T-helper 9 cell (primary cell): Measurements from ENCODE around the gene SLC30A10.
"Not testable (repeated sequence)": the region's sequence is repeated elsewhere in the genome, so short reads cannot be mapped to it uniquely, and the experiment has no call there.

ENCODE experiments used
- DNase-seq: peaks from one replicate; pipeline ENCODE4 v3.0.0-alpha.2; 2020
- total RNA-seq, 2 donors: gene quantifications; one replicate each; lab custom pipeline; 2026; lab: John Stamatoyannopoulos, UW

Gene SLC30A10
- 0 reads per million in 2 donors for total RNA-seq

DNA sequence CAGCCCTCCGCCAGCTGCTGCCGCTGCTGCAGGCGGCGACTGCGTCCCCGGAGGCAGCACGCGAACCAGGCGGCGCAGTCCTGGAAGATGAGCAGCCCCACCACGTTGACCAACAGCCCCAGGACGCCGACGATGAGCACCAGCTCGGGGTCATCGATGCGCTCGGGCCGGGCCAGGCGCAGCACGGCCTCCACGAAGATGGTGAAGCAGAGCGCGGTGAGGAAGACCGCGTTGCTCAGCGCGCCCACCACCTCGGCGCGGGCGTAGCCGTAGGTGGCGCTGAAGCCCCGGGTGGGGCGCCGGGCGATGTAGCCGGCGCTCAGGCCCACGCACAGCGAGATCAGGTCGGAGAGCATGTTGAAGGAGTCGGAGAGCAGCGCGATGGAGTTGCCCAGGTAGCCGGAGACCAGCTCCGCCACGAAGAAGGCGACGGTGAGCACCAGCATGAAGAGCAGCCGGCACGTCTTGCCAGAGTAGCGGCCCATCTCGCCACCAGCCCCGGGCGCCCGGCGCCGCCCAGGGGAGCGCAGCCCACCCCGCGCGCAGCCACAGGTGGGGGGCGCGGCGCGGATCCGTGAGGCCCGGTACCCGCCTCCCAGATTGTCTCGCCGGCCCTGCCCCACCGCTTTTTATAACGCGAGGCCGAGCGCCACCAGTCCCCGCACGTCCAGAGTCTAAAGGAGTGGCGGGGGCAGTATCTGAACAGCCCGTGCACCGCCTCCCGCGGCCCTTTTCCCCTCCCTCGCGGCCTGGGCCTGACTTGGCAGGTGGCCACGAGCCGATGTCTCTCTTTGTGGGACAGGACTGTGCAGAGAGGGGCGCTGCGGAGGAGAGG lies at the start of gene SLC30A10:
SLC30A10 (minus strand) TSS at position 602 of the 835 bp plus-strand sequence; CDS start at position 485, 117 bp downstream.
- no peak for DNase-seq

DNA sequence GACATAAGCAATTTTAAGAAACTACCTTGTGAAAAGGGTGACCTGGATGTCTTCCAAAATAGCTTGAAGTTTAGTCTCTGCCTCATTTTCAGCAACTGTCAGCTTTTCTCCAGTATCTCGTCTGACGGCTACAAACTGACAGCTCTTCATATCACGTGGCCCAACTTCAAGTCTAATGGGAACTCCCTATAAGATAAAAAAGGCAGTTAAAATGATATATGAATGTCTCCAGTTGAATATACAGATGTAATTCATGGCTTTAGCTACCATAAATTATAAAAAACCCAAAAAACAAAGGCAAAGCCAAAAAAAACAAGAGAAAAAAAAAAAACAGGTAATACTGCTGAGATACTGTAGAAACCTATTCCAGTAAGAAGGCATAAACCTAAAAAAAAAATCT lies 44.9 kb upstream of the SLC30A10 start:
- no peak for DNase-seq

DNA sequence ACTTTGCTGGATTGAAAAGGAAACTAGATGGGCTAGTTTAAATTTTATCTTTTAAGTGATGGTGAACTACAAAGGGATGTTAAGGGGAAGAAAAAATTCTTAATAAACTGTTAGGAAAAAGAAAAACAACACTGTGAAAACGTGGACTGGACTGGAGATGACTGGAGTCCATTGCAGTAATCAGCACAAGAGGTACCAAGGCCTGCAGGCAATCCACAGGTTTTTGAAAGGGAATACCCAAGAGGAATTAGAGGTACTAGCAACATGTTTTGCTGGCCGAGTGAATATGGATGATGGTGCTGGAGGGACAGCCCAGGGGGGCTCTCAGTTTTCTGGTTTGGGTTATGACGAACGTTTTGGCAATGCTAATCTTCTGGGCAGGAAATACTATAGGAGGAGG lies 39.0 kb upstream of the SLC30A10 start:
- DNase-seq: no peak

DNA sequence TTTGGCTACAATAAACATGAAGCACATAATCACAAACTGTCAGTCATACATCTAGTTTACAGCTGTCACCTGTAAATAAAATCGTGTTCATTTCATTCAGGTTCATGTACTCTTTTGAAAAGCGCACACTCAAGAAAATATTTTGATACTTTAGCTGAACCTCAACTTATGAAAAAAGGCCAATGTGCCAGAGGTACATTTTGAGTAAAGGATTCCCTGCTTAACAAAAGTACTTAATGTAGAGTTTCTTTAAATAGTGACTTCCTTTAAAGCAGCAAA lies 37.7 kb upstream of the SLC30A10 start:
- no peak for DNase-seq

DNA sequence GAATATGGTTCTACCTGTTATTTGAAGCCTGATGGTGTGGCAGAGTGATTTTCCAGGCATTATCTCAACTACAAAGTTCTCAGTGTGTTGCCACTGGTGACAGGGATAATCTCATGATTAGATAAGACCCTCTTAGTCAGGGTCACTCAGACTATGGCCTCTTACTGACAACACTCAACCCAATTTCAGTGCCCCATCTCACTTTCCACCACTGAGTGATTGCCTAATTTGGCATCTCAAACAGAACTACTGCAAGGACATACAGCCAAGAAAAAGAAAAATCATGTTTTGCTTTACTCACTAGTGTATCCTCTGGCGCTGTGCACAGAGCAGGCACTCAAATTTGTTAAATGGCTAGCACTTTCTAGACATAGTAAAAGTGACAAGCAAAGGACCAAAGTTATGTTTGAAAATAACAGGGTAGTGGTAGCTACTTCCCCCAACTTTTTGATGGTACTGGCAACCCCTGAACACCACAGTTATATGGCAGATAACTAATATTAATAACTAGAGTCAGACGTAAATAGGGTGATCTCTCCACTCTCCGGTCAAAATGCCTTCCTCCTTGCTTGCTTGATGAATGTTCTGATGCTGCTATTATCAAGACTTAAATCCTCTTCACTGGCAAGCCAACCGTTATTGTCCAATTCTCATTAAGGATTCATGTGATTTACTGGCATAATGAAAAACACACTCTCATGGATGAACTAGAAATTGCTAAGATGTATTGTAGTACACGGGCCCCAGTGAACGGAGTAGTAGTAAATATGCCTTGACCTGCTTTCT lies 37.1 kb upstream of the SLC30A10 start:
- no peak for DNase-seq

DNA sequence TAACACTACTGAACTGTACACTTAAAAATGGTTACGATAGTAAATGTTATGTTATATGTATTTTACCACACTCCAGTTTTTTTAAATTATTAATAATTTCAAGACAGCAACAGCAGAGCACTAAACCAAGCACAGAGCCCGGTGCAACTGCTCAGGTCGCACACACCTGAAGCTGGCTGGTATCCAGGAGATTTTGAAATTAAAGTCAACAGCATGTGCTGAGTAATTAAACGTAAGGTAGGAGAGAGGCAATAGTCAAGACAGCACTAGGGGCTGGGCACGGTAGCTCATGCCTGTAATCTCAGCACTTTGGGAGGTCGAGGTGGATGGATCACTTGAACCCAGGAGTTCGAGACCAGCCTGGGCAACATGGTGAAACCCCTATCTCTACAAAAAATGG lies 35.1 kb upstream of the SLC30A10 start:
- no peak for DNase-seq

DNA sequence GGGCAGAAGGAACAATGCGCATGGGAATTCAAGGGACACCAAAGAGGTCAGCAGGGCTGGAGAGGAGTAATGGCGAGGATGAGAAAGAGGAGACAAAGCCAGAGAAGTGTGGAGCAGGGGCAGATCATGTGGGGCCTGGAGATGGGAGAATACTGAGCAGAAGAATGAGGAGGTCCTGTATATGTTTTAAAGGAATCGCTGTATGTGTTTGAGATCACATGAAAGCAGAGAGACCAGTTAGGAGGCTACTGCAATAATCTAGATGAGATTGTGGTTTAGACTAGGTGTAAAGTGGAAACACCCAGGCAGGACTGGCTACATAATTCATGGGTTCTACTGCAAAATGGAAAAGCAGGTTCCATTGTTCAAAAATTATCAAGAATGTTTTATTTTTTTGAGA lies 33.3 kb upstream of the SLC30A10 start:
- no peak for DNase-seq

DNA sequence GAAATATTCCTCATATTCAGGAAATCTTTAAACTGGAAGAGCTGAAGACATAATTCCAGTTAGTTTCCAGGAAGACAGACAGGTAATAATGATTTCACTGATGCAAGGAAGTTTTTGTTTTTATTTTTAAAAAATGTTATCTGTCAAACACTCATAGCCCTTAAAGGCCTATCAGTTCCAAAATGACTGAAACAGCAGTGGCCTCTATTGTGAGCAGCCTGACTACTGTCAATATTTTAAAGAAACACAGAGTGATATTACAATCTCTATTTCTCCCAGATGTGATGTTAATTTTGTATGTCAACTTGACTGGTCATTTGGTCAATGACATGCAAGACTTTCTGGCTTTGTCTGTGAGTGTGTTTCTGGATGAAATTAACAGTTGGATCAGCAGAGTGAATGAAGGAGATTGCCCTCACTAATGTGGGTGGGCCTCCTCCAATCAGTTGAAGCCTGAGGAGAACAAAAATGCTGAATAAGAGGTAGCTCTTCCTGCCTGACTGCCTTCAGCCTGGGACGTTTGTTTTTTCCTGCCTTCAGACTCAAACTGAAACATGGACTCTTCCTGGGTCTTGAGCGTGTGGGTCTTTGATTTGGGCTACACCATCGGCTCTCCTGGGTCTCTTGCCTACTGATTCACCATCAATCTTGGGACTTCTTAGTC lies 31.3 kb upstream of the SLC30A10 start:
- DNase-seq: no peak

DNA sequence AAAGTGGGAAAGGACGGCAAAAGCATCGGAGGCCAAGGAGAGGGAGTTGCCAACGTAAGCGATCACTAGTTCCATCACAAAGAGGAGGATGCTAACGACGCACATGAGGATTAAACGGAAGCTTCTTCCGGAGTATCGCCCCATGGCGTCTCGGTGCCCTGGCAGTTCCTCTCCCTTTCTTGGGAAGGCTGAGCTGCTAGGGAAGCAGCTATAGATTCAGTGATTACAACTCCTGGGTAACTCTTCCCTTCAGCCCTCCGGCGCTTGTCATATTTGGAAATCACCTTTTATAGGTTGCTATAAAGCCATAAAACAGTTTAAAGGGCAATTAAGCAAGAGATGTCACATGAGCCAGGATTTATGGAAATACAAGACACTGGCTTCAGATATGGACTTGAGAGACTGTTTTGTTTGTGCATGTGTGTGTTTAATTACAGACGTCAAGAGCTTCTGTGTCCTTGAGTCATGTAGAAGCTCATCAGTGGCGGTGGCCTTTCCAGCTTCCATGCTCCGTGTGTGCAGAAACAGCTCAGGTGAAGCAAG lies 30.6 kb upstream of the SLC30A10 start:
- DNase-seq: no peak

DNA sequence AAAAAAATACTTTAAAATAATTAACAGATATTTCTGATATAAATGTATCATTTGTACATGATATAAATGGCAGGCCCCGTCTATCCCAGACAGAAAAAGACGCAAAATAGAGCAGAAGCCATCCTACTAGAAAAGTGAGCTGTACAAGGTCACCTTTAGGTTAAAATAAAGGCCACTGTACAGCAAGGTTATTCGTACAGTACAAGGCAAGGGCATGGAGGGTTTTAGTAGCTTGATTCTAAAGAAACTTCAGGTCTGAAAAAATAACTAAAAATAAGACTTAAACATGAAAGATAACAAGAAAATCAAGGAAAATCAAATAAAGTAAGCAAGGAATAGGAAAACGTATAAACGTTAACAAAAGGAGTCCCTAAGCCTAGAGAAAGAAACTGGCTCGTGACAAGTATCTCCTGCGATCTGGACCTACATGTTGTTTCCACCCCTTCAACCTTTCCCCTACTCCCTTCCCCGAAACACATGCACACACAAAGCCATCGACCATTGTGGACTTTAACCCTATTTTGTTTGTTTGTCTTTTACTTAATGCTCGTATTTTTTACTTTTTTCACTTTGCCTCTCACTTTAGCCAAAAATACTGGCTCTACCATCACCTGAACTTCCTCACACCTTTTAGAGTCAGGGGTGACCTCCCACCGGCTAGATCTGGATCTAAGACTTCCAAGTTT lies 26.5 kb upstream of the SLC30A10 start:
- no peak for DNase-seq

DNA sequence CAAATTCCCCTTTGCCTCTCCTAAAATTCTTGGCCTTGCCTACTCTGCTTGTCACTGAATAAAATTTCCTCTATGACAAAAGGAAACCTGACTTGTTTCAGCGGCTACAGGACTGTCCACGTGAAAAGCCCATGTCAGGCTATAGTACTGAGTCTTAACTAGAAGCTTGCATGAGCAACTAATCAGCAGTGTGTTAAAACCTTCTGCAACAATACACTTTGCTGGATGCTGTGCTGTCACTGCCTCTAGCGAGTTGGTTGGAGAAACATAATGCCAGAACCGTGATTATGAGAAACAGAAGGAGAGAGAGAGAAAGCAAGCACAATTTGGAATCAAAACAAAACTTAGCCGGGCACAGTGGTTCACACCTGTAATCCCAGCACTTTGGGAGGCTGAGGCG lies 25.7 kb upstream of the SLC30A10 start:
- no peak for DNase-seq

DNA sequence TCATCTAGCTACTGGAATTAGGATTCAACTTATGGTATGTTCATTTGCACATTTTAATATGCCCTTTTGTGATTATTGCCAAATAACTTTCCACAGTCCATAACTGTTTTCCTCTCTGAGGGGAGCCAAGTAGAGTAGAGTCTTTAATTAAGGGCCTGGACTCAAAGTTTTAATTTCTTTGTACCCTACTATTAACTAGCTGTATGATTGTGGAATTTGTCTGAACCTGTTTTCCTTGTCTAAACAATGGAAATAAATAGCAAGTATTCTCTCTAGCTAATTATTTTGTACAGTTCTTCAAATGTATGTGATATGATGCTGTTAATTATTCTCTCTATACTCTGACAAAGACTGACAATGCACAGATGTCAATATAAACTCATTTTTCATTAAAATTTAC lies 24.0 kb upstream of the SLC30A10 start:
- no peak for DNase-seq

DNA sequence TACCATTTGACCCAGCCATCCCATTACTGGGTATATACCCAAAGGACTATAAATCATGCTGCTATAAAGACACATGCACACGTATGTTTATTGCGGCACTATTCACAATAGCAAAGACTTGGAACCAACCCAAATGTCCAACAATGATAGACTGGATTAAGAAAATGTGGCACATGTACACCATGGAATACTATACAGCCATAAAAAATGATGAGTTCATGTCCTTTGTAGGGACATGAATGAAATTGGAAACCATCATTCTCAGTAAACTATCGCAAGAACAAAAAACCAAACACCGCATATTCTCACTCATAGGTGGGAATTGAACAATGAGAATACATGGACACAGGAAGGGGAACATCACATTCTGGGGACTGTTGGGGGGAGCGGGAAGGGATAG lies 20.9 kb upstream of the SLC30A10 start:
- not testable (repeated sequence) for DNase-seq

DNA sequence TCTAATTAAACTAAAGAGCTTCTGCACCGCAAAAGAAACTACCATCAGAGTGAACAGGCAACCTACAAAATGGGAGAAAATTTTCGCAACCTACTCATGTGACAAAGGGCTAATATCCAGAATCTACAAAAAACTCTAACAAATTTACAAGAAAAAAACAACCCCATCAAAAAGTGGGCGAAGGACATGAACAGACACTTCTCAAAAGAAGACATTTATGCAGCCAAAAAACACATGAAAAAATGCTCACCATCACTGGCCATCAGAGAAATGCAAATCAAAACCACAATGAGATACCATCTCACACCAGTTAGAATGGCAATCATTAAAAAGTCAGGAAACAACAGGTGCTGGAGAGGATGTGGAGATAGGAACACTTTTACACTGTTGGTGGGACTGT lies 20.4 kb upstream of the SLC30A10 start:
- DNase-seq: not testable (repeated sequence)

DNA sequence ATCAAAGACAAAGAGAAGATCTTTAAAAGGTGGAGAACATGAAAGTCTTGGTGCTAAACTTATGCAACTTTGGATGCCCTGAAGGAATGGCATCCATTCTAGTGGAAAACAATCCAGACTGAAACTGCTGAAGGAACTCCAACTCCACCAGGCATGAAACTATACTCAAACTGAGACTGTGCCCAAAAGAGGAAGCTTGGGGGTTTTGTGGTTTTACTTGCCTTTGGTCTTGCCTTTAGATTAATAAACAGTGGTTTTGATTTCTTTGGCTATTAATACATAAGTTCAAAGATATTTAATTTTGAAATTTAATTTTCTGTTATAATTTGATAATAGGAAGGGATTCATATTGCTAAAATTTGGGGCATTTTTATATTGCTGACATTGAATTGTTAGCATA lies 17.4 kb upstream of the SLC30A10 start:
- no peak for DNase-seq

DNA sequence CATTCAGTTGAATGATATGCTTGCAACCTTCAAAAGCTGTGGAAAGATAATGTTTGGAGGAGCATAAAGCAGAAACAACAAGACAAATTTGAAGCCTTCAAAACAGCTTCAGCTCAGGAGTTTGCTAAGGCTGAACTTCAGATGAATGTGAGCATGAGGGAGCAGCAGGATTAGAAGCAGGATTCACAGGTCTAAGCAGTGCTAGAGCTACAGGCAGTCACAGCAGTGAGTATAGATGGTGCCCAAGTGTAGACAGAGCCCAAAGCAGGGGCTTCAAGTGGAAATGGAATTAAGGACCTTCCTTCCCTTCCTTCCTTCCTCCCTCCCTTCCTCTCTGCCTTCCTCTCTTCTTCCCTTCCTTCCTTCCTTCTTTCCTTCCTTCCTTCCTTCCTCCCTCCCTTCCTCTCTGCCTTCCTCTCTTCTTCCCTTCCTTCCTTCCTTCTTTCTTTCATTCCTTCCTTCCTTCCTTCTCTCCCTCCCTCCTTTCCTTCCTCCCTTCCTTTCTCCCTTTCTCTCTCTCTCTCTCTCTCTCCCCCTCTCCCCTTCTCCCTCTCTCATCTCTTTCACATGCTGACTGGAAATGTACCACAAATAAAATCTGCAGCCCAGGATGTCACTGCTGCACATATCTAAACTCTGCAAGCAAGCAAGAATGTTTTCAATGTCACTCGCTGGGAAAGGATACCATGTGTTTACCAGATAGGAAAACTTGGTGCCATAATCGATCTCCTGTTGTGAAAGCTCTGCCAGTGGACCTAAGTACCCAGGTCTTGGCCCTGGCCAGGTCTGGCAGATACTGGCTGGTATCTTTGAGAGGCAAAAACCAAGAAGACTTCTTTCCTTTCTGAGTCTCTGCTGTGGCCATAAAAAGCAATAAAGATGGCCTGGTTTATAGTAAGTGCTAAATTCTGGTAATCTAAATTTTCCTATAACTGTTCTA lies 13.1 kb upstream of the SLC30A10 start:
- DNase-seq: no peak

DNA sequence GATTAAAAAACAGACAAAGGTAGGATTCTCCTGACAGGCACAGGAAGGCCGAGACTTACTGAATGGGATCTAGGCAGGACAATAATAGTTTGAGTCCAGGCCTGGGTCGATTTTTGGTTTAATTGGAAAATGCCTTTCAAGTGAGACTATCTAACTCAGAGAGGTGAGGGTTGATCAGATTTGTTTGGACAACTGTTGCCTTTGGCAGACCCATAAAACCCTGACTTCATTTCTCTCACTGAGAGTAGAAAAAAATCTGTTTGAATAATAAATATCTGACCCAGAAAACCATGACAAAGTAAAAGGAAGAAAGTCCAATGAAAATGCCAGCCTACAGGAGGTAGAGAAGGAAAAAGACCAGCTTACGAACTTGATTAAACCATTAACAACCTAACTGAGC lies 12.3 kb upstream of the SLC30A10 start:
- no peak for DNase-seq

DNA sequence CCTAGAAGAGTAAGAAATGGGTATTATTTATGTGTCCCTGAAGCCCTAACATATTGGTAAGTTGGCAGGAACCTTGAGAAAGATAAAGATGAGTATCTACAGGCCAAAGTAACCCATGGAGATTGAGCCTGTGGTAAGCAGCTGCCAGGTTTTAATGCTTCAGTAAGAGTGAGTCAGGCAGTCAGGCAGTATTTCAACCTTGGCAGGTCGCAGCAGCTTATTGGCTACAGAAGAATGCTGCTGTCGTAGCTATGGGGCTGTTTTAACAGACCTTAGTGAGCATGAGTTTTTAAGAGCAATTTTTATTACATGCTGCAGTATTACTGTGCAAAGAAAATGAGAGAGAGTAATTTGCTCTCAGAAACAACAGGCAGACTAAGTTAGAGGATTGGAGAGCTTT lies 10.3 kb upstream of the SLC30A10 start:
- no peak for DNase-seq

DNA sequence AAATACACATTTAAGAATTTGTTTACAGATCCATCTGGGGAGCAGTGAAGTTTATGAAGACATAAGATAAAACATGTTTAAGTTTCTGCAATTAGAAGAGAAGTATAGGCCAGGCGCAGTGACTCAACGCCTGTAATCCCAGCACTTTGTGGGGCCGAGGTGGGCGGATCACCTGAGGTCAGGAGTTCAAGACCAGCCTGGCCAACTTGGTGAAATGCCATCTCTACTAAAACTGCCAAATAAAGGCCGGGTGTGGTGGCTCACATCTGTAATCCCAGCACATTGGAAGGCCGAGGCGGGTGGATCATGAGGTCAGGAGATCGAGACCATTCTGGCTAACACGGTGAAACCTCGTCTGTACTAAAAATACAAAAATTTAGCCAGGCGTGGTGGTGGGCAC lies 5.4 kb upstream of the SLC30A10 start:
- not testable (repeated sequence) for DNase-seq

DNA sequence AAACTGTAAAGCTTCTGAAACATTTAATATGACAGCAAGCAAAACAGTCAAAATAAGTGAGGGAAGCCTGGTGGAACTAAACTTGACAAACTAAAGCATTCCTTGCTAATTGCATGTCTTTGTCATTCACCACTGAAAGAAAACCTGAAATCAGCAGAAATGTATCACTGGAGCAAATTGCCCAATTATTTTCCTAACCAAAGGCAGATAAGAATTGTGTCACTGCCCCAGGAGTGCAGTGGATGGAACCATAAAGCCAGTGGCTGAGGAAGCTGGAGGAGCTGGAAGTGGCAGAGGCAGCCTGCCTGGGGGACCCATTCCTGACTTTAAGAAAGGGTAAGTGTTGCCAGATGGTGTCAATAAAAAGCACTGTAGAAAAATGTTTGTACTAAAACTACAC lies 2.7 kb upstream of the SLC30A10 start:
- DNase-seq: no peak

DNA sequence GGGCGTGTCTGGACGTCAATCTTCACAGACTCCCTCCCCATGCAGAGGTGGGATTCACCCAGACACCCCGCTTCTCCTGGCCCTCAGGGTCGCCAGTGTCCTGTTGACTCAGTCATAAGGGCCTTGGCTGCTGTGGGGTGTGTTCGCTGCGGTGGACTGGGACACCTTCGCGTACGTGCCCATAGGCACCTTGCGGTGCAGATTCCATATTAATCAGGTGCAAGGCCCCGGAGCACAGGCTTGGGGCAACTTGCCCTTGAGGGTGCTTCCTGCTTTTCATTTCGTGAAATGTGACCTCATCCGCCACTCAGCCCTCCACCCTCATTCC lies 398 bp upstream of the SLC30A10 start:
- no peak for DNase-seq
